HEK293 (cell line): Measurements from ENCODE around the gene CASP7.

Experiments
- CTCF ChIA-PET: fragments of 350-600 bp; formaldehyde crosslinking; extraction: SDS; loops from one replicate; lab custom pipeline; 2021; ENCODE audit warnings: antibody characterized with exemption; lab: Yijun Ruan, JAX
- POLR2A ChIA-PET: fragments of 300-600 bp; formaldehyde crosslinking; extraction: SDS; loops from one replicate; lab custom pipeline; 2020; ENCODE audit warnings: antibody characterized with exemption, inconsistent platforms; lab: Yijun Ruan, JAX
- H3K27ac ChIP-seq: fragments of 200-500 bp; sonication (Bioruptor generic); 2 replicates; pipeline ENCODE4 v1.5.1; 2014; ENCODE audit warnings: low read depth, low read length, control low read depth, inconsistent platforms; ENCODE audit errors: extremely low read depth
- H3K36me3 ChIP-seq, 2 experiments: fragments of 200-500 bp in 1 of 2; sonication (Bioruptor generic) in 1 of 2; 1 replicate in 1 of 2; 2 replicates in 1 of 2; pipeline ENCODE4 v1.5.1; 2014 to 2017; ENCODE audit warnings: inconsistent platforms in 2 of 2, low read length in 2 of 2; ENCODE audit not compliant: control insufficient read depth in 2 of 2, insufficient read depth in 1 of 2
- H3K4me1 ChIP-seq: fragments of 200-500 bp; sonication (Bioruptor generic); 2 replicates; pipeline ENCODE4 v1.5.1; 2014; ENCODE audit warnings: mild to moderate bottlenecking, low read length, inconsistent platforms; ENCODE audit not compliant: control insufficient read depth, insufficient read depth
- H3K4me3 ChIP-seq: 2 replicates; pipeline ENCODE4 v1.5.1; 2011; ENCODE audit warnings: low read depth, mild to moderate bottlenecking, control low read depth, low read length, moderate library complexity
- H3K9me3 ChIP-seq: fragments of 200-500 bp; sonication (Bioruptor generic); 2 replicates; pipeline ENCODE4 v1.5.1; 2014; ENCODE audit warnings: low read depth, low read length, inconsistent platforms; ENCODE audit not compliant: control insufficient read depth, insufficient read depth
- BCL11B ChIP-seq: fragments of 450-650 bp; formaldehyde crosslinking; IDR thresholded peaks from 2 replicates; pipeline ENCODE4 v1.5.1; 2016; ENCODE audit warnings: low read depth, missing biosample characterization, missing genetic modification characterization
- PRDM4 ChIP-seq: fragments of 450-650 bp; formaldehyde crosslinking; IDR thresholded peaks from 2 replicates; pipeline ENCODE4 v1.5.1; 2017; ENCODE audit warnings: missing biosample characterization, missing genetic modification characterization
- SP2 ChIP-seq: fragments of 450-650 bp; formaldehyde crosslinking; IDR thresholded peaks from 2 replicates; pipeline ENCODE4 v1.5.1; 2016; ENCODE audit warnings: missing biosample characterization, missing genetic modification characterization
- TRIM28 ChIP-seq: IDR thresholded peaks from 2 replicates; pipeline ENCODE4 v1.6.1; 2011; ENCODE audit warnings: low read length, control low read depth, borderline replicate concordance
- ZFP41 ChIP-seq: fragments of 450-650 bp; formaldehyde crosslinking; IDR thresholded peaks from 2 replicates; pipeline ENCODE4 v1.5.1; 2016; ENCODE audit warnings: missing biosample characterization, missing genetic modification characterization, borderline replicate concordance
- ZNF132 ChIP-seq: fragments of 450-650 bp; formaldehyde crosslinking; IDR thresholded peaks from 2 replicates; pipeline ENCODE4 v1.5.1; 2017; ENCODE audit warnings: missing biosample characterization, missing genetic modification characterization, borderline replicate concordance
- ZNF146 ChIP-seq: fragments of 450-650 bp; formaldehyde crosslinking; IDR thresholded peaks from 2 replicates; pipeline ENCODE4 v1.5.1; 2016; ENCODE audit warnings: missing biosample characterization, missing genetic modification characterization
- ZNF324 ChIP-seq: fragments of 450-650 bp; formaldehyde crosslinking; IDR thresholded peaks from 2 replicates; pipeline ENCODE4 v1.5.1; 2016; ENCODE audit warnings: missing biosample characterization, missing genetic modification characterization
- ZNF398 ChIP-seq: fragments of 450-650 bp; formaldehyde crosslinking; IDR thresholded peaks from 2 replicates; pipeline ENCODE4 v1.5.1; 2017; ENCODE audit warnings: missing biosample characterization, missing genetic modification characterization
- ZNF426 ChIP-seq: fragments of 450-650 bp; formaldehyde crosslinking; IDR thresholded peaks from 2 replicates; pipeline ENCODE4 v1.5.1; 2017; ENCODE audit warnings: missing biosample characterization, missing genetic modification characterization, mild to moderate bottlenecking, inconsistent platforms, moderate library complexity
- ZNF529 ChIP-seq: fragments of 450-650 bp; formaldehyde crosslinking; IDR thresholded peaks from 2 replicates; pipeline ENCODE4 v1.5.1; 2017; ENCODE audit warnings: missing genetic modification characterization, missing biosample characterization; ENCODE audit not compliant: insufficient replicate concordance
- ZNF548 ChIP-seq: fragments of 450-650 bp; formaldehyde crosslinking; IDR thresholded peaks from 2 replicates; pipeline ENCODE4 v1.5.1; 2016; ENCODE audit warnings: missing biosample characterization, missing genetic modification characterization
- ZNF585B ChIP-seq: fragments of 450-650 bp; formaldehyde crosslinking; IDR thresholded peaks from 2 replicates; pipeline ENCODE4 v1.5.1; 2016; ENCODE audit warnings: missing biosample characterization, missing genetic modification characterization
- ZNF610 ChIP-seq: fragments of 450-650 bp; formaldehyde crosslinking; IDR thresholded peaks from 2 replicates; pipeline ENCODE4 v1.5.1; 2016; ENCODE audit warnings: missing biosample characterization, missing genetic modification characterization, borderline replicate concordance
- ZNF785 ChIP-seq: fragments of 450-650 bp; formaldehyde crosslinking; IDR thresholded peaks from 2 replicates; pipeline ENCODE4 v1.5.1; 2016; ENCODE audit warnings: missing biosample characterization, missing genetic modification characterization
- ZSCAN4 ChIP-seq: fragments of 450-650 bp; formaldehyde crosslinking; IDR thresholded peaks from 2 replicates; pipeline ENCODE4 v1.5.1; 2017; ENCODE audit warnings: missing biosample characterization, missing genetic modification characterization
- TF ChIP-seq, protein P1 (sequence below): fragments of 450-650 bp; formaldehyde crosslinking; IDR thresholded peaks from 2 replicates; pipeline ENCODE4 v1.5.1; 2016; ENCODE audit warnings: missing biosample characterization, missing genetic modification characterization, borderline replicate concordance
- TF ChIP-seq, protein P2 (sequence below): fragments of 450-650 bp; formaldehyde crosslinking; IDR thresholded peaks from 2 replicates; pipeline ENCODE4 v1.5.1; 2017; ENCODE audit warnings: missing biosample characterization, missing genetic modification characterization

The CASP7 gene

DNA sequence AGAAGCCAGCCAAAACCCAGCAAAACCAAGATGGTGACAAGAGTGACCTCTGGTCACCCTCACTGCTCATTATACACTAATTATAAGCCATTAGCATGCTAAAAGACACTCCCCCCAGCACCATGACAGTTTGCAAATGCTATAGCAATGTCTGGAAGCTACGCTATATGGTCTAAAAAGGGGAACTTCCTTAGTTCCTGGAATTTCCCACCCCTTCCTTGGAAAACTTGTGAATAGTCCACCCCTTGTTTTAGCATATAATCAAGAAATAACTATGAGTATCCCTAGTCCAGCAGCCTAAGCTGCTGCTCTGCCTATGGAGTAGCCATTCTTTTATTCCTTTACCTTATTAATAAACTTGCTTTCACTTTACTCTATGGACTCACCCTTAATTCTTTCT is 16.0 kb downstream of the CASP7 start (continued):
- TF ChIP-seq PRDM4 (tag by site-specific recombination): no peak
- no peak for TF ChIP-seq ZNF785 (tag by site-specific recombination)
- no peak for TF ChIP-seq ZNF548 (tag by site-specific recombination)
- no peak for TF ChIP-seq ZNF398 (tag by site-specific recombination)
- no peak for TF ChIP-seq ZNF132 (tag by site-specific recombination)
- TF ChIP-seq BCL11B (tag by site-specific recombination): no peak
- TF ChIP-seq, protein P1, sequence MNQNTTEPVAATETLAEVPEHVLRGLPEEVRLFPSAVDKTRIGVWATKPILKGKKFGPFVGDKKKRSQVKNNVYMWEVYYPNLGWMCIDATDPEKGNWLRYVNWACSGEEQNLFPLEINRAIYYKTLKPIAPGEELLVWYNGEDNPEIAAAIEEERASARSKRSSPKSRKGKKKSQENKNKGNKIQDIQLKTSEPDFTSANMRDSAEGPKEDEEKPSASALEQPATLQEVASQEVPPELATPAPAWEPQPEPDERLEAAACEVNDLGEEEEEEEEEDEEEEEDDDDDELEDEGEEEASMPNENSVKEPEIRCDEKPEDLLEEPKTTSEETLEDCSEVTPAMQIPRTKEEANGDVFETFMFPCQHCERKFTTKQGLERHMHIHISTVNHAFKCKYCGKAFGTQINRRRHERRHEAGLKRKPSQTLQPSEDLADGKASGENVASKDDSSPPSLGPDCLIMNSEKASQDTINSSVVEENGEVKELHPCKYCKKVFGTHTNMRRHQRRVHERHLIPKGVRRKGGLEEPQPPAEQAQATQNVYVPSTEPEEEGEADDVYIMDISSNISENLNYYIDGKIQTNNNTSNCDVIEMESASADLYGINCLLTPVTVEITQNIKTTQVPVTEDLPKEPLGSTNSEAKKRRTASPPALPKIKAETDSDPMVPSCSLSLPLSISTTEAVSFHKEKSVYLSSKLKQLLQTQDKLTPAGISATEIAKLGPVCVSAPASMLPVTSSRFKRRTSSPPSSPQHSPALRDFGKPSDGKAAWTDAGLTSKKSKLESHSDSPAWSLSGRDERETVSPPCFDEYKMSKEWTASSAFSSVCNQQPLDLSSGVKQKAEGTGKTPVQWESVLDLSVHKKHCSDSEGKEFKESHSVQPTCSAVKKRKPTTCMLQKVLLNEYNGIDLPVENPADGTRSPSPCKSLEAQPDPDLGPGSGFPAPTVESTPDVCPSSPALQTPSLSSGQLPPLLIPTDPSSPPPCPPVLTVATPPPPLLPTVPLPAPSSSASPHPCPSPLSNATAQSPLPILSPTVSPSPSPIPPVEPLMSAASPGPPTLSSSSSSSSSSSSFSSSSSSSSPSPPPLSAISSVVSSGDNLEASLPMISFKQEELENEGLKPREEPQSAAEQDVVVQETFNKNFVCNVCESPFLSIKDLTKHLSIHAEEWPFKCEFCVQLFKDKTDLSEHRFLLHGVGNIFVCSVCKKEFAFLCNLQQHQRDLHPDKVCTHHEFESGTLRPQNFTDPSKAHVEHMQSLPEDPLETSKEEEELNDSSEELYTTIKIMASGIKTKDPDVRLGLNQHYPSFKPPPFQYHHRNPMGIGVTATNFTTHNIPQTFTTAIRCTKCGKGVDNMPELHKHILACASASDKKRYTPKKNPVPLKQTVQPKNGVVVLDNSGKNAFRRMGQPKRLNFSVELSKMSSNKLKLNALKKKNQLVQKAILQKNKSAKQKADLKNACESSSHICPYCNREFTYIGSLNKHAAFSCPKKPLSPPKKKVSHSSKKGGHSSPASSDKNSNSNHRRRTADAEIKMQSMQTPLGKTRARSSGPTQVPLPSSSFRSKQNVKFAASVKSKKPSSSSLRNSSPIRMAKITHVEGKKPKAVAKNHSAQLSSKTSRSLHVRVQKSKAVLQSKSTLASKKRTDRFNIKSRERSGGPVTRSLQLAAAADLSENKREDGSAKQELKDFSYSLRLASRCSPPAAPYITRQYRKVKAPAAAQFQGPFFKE (tag by site-specific recombination): no peak

DNA sequence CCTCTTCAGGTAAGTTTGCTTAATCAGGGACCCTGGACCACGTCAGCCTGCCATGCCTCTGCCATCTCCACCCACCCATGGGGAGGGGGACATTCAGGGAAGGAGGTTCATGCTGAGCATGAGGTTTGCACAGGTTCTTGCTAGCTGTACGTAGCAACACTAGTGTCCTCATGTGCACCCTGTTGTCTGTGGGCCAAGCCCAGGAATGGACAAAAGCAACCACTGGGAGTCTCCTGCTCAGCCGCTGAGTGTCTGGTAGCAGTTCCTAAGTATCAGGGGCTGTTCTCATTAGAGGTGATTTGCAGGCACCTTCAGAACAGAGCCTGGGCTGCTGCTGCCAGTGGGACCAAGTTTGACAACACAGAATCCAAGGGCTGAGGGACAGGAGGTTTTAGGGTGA is 17.9 kb downstream of the CASP7 start:
- Histone ChIP-seq H3K36me3 (peaks cover 14 to 26% of the 10 kb centered on the region in 2 experiments), H3K4me3 (no peak overlapping the region), H3K9me3 (no peaks in the 10 kb centered on the region), H3K4me1 (no peaks in the 10 kb centered on the region), H3K27ac (no peak overlapping the region)
- TF ChIP-seq ZNF324 (tag by site-specific recombination): no peak
- no peak for TF ChIP-seq TRIM28
- TF ChIP-seq, protein P2, sequence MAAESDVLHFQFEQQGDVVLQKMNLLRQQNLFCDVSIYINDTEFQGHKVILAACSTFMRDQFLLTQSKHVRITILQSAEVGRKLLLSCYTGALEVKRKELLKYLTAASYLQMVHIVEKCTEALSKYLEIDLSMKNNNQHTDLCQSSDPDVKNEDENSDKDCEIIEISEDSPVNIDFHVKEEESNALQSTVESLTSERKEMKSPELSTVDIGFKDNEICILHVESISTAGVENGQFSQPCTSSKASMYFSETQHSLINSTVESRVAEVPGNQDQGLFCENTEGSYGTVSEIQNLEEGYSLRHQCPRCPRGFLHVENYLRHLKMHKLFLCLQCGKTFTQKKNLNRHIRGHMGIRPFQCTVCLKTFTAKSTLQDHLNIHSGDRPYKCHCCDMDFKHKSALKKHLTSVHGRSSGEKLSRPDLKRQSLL (tag by site-specific recombination): no peak
- TF ChIP-seq ZNF426: no peak
- TF ChIP-seq ZFP41 (tag by site-specific recombination): no peak
- no peak for TF ChIP-seq ZNF585B (tag by site-specific recombination)
- no peak for TF ChIP-seq ZSCAN4
- no peak for TF ChIP-seq ZNF610 (tag by site-specific recombination)
- no peak for TF ChIP-seq ZNF529 (tag by site-specific recombination)
- TF ChIP-seq ZNF146 (tag by site-specific recombination): no peak
- TF ChIP-seq SP2 (tag by site-specific recombination): no peak
- no peak for TF ChIP-seq BCL11B (tag by site-specific recombination)
- TF ChIP-seq ZNF132 (tag by site-specific recombination): no peak
- POLR2A ChIA-PET: no interaction called here
- CTCF ChIA-PET: no interaction called here
